ENCODE data around the gene MYH9.
"Not testable (repeated sequence)": the region's sequence is repeated elsewhere in the genome, so short reads cannot be mapped to it uniquely, and the experiment has no call there.

MYH9 gene

DNA sequence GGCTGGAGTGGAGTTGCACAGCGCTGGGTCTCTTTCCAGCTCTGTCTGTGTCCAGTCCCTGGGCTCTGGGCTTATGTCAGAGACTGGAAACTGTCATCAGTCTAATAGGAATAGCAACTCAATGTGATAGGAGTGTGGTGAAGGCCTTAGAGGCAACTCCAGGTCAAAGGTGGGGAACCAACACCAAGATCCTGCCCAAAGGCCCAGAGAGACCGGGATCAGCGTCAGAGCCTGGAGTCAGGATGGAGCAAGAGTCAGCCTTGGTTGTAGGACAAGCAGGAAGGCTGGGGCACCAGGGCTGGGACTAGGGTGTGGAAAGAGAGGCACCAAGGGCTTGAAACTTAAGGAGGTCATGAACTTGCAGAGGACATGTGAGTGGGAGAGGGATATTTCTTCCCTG, 125.5 kb downstream of the MYH9 start:
- not testable (repeated sequence) for H3K27ac ChIP-seq (ENCODE audit: low read length); H3K27me3 ChIP-seq (ENCODE audit: low read depth, low read length); H3K9me3 ChIP-seq (ENCODE audit: control insufficient read depth in 1 of 2, low read length in 2 of 2); H3K4me3 ChIP-seq (ENCODE audit: low read depth in 1 of 2, low read length in 2 of 2)
- Histone ChIP-seq H3K4me1 (ENCODE audit: control insufficient read depth in 1 of 2, insufficient read depth in 2 of 2, low read length in 2 of 2) (peaks cover 6 to 23% of the 10 kb centered on the region in 2 donors), H3K36me3 (ENCODE audit: control insufficient read depth in 1 of 2, insufficient read depth in 2 of 2, low read length in 2 of 2) (peaks cover 35 to 41% of the 10 kb centered on the region in 2 donors)

GRCh38 chr22:36261675-36262074, 126.1 kb downstream of the MYH9 start:
- H3K4me3 ChIP-seq (ENCODE audit: low read depth in 1 of 2, low read length in 2 of 2); H3K9me3 ChIP-seq (ENCODE audit: control insufficient read depth in 1 of 2, low read length in 2 of 2); H3K27me3 ChIP-seq (ENCODE audit: low read depth, low read length); H3K27ac ChIP-seq (ENCODE audit: low read length): not testable (repeated sequence)
- Histone ChIP-seq H3K4me1 (ENCODE audit: control insufficient read depth in 1 of 2, insufficient read depth in 2 of 2, low read length in 2 of 2) (peaks cover 6 to 23% of the 10 kb centered on the region in 2 donors), H3K36me3 (ENCODE audit: control insufficient read depth in 1 of 2, insufficient read depth in 2 of 2, low read length in 2 of 2) (peaks cover 35 to 41% of the 10 kb centered on the region in 2 donors)

DNA sequence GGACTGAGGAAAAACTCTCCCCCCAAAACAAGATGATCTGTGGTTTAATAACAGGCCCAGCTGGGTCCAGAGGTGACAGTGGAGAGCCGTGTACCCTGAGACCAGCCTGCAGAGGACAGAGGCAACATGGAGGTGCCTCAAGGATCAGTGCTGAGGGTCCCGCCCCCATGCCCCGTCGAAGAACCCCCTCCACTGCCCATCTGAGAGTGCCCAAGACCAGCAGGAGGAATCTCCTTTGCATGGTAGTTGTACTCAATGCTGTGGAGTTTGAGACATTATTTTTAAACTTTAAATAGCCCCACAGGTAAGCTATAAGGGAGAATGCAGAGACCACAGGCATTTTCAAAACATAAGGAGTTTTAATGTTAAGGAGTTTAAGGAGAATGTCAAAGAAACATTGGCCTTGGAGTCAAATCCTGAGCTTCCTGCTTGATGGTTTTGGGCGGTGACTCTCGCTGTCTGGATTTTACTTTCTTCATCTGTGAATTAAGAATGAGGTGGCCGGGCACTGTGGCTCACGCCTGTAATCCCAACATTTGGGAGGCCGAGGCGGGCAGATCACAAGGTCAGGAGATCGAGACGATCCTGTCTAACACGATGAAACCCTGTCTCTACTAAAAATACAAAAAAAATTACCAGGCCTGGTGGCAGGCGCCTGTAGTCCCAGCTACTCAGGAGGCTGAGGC, 128.0 kb downstream of the MYH9 start:
- H3K4me3 ChIP-seq (ENCODE audit: low read depth in 1 of 2, low read length in 2 of 2), result no peak overlapping the region
- peak overlapping the region; percentile 49 for H3K27ac ChIP-seq (ENCODE audit: low read length)
- peaks cover 24 to 30% of the 10 kb centered on the region in 2 donors for H3K36me3 ChIP-seq (ENCODE audit: control insufficient read depth in 1 of 2, insufficient read depth in 2 of 2, low read length in 2 of 2)
- H3K27me3 ChIP-seq (ENCODE audit: low read depth, low read length), result no peaks in the 10 kb centered on the region
- H3K9me3 ChIP-seq (ENCODE audit: control insufficient read depth in 1 of 2, low read length in 2 of 2), result no peaks in the 10 kb centered on the region
- peaks cover 8 to 36% of the 10 kb centered on the region in 2 donors for H3K4me1 ChIP-seq (ENCODE audit: control insufficient read depth in 1 of 2, insufficient read depth in 2 of 2, low read length in 2 of 2)

DNA sequence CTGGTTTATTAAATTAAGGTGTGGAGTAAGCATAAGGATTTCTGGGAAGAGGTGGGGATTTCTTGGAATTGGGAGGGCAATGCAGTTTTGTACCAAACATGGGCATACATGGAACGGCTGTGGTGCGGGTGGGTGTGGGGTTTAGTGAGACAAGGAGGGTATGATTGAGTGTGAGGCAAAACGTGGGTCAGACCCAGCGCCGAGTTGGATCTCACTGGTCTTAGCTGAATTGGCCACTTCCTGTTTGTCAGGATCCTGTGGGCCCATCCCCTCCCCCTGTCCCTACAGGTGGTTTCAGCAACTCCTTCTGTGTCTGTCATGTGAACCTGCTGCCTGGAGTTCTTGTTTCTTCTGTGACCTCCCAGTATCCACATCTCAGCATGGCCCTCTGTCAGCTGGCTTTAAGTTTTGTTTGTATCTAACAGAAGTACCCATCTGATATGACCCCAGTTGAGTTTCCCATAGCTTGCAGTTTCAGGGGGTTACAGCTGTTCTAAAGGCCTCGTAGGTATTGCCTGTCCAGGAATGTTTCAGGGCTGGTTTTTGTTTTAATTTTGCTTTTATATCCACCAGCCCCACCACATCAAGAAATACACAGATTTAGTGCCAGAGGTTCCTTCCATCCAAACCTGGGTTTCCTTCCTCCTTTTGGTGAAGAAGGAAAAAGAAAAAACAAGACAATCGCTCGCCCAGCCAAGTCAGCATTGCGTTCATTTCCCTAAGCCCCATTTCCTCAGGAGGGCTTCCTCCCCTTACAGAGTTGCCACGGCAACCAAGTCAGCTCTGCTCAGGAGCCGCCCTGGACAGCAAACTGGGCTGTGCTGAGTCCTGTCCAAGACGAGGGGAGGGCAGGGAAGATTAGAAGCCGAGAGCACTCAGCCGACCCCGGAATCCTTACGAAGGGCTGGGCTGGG, 128.8 kb downstream of the MYH9 start:
- no peaks in the 10 kb centered on the region for H3K27me3 ChIP-seq (ENCODE audit: low read depth, low read length)
- H3K9me3 ChIP-seq (ENCODE audit: control insufficient read depth in 1 of 2, low read length in 2 of 2), result no peaks in the 10 kb centered on the region
- H3K4me3 ChIP-seq (ENCODE audit: low read depth in 1 of 2, low read length in 2 of 2), result no peak overlapping the region
- peaks cover 24 to 30% of the 10 kb centered on the region in 2 donors for H3K36me3 ChIP-seq (ENCODE audit: control insufficient read depth in 1 of 2, insufficient read depth in 2 of 2, low read length in 2 of 2)
- peak overlapping the region; percentile 49 for H3K27ac ChIP-seq (ENCODE audit: low read length)
- peaks cover 8 to 37% of the 10 kb centered on the region in 2 donors for H3K4me1 ChIP-seq (ENCODE audit: control insufficient read depth in 1 of 2, insufficient read depth in 2 of 2, low read length in 2 of 2)

GRCh38 chr22:36257948-36258670, 129.7 kb downstream of the MYH9 start:
- Histone ChIP-seq H3K27me3 (ENCODE audit: low read depth, low read length) (no peaks in the 10 kb centered on the region), H3K4me1 (ENCODE audit: control insufficient read depth in 1 of 2, insufficient read depth in 2 of 2, low read length in 2 of 2) (peaks cover 8 to 45% of the 10 kb centered on the region in 2 donors), H3K36me3 (ENCODE audit: control insufficient read depth in 1 of 2, insufficient read depth in 2 of 2, low read length in 2 of 2) (peaks cover 20 to 30% of the 10 kb centered on the region in 2 donors), H3K4me3 (ENCODE audit: low read depth in 1 of 2, low read length in 2 of 2) (no peak overlapping the region), H3K9me3 (ENCODE audit: control insufficient read depth in 1 of 2, low read length in 2 of 2) (no peaks in the 10 kb centered on the region), H3K27ac (ENCODE audit: low read length) (peak overlapping the region; percentile 49)

DNA sequence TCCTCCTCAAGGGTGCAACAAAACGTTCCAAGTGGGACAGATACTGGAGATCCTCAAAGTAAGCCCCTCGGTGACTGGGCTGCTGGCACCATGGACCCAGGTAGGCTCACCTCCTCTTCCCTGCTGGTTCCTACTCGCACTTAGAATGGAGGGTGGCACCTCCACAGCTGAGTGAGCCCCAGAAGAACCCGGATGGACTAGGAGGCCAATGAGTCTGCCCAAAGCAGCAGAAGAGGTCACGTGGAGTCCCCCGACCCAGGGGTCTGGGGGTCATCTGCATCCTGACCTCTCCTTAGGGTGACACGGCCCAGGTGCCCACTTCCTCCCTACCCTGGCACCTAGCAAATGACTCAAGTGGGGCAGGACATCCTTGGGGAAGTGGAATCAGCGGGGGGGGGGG, 130.5 kb downstream of the MYH9 start:
- H3K36me3 ChIP-seq (ENCODE audit: control insufficient read depth in 1 of 2, insufficient read depth in 2 of 2, low read length in 2 of 2), result peaks cover 19 to 23% of the 10 kb centered on the region in 2 donors
- no peaks in the 10 kb centered on the region for H3K27me3 ChIP-seq (ENCODE audit: low read depth, low read length)
- no peak overlapping the region for H3K27ac ChIP-seq (ENCODE audit: low read length)
- no peaks in the 10 kb centered on the region for H3K9me3 ChIP-seq (ENCODE audit: control insufficient read depth in 1 of 2, low read length in 2 of 2)
- H3K4me3 ChIP-seq (ENCODE audit: low read depth in 1 of 2, low read length in 2 of 2), result no peak overlapping the region
- H3K4me1 ChIP-seq (ENCODE audit: control insufficient read depth in 1 of 2, insufficient read depth in 2 of 2, low read length in 2 of 2), result peaks cover 8 to 45% of the 10 kb centered on the region in 2 donors

GRCh38 chr22:36256478-36256877, 131.3 kb downstream of the MYH9 start:
- H3K27me3 ChIP-seq (ENCODE audit: low read depth, low read length), result no peaks in the 10 kb centered on the region
- H3K9me3 ChIP-seq (ENCODE audit: control insufficient read depth in 1 of 2, low read length in 2 of 2), result no peaks in the 10 kb centered on the region
- H3K36me3 ChIP-seq (ENCODE audit: control insufficient read depth in 1 of 2, insufficient read depth in 2 of 2, low read length in 2 of 2), result peaks cover 12 to 16% of the 10 kb centered on the region in 2 donors
- H3K4me1 ChIP-seq (ENCODE audit: control insufficient read depth in 1 of 2, insufficient read depth in 2 of 2, low read length in 2 of 2), result peaks cover 8 to 45% of the 10 kb centered on the region in 2 donors
- H3K27ac ChIP-seq (ENCODE audit: low read length), result no peak overlapping the region
- no peak overlapping the region for H3K4me3 ChIP-seq (ENCODE audit: low read depth in 1 of 2, low read length in 2 of 2)

DNA sequence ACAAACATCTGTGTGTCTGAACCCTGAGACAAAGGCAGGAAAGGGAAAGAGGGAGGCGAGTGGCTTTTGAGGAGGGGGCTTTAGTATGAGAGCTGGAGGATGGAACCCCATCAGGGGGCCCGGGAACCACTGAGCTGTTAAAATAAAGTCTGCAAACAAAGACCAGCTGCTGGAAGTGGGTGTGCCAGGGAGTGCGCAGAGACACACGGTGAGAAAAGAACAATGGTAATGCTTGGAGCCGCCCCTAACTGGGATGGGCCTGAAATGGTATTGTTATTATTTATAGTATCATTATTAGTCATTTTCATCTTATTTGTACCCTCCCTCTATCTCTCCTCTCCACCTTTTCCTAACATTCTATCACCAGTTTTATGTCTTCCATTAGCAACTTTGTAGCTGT, 132.2 kb downstream of the MYH9 start:
- Histone ChIP-seq H3K4me3 (ENCODE audit: low read depth in 1 of 2, low read length in 2 of 2) (peak overlapping the region in 1 of 2 donors; percentile 73), H3K4me1 (ENCODE audit: control insufficient read depth in 1 of 2, insufficient read depth in 2 of 2, low read length in 2 of 2) (peaks cover 8 to 45% of the 10 kb centered on the region in 2 donors)
- not testable (repeated sequence) for H3K27me3 ChIP-seq (ENCODE audit: low read depth, low read length); H3K36me3 ChIP-seq (ENCODE audit: control insufficient read depth in 1 of 2, insufficient read depth in 2 of 2, low read length in 2 of 2); H3K9me3 ChIP-seq (ENCODE audit: control insufficient read depth in 1 of 2, low read length in 2 of 2); H3K27ac ChIP-seq (ENCODE audit: low read length)

DNA sequence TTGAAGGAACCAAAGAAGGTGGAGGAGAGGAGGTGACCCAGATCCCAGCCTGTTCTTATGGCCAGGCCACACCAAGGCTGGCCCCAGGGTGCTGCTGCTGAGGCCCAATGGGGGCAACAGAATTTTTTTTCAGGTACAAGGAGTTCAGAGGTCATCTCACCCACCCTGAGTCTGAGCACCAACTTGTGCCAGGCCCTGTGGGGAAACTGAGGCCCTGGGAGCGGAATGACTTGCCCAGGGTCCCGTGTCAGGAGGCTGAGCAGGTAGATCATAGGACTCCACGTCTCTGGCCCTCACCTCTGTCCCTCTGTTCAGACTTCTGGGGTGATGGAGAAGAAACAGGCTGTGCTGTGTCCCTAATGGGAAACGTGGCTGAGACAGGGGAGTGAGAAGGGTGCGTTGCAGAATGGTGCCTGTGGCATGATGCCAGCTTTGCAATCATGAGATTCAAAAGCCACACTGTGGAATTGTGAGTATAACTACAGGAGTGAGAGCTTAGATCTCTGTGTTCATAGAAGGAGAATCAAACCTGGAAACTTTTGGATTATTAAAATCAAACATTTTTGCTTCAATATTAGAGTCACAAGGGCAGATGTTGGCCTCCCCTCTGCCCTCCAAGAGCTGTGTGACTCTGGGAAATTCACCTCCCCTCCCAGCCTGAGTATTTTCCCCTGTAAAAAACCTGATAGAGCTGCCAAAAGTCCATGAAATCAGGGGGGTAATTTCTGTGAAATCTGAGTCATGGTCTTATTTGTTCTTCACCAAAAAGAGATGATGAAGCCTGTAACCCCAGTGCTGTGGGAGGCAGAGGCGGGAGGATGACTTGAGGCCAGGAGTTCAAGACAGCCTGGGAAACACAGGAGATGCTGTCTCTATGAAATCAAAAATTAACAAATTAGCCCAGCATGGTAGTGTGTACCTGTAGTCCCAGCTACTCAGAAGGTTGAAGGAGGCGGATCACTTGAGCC, 134.0 kb downstream of the MYH9 start:
- H3K4me1 ChIP-seq (ENCODE audit: control insufficient read depth in 1 of 2, insufficient read depth in 2 of 2, low read length in 2 of 2), result peaks cover 6 to 37% of the 10 kb centered on the region in 2 donors
- peaks cover 0 to 9% of the 10 kb centered on the region in 2 donors for H3K36me3 ChIP-seq (ENCODE audit: control insufficient read depth in 1 of 2, insufficient read depth in 2 of 2, low read length in 2 of 2)
- peak overlapping the region; percentile 73 to 79 for H3K4me3 ChIP-seq (ENCODE audit: low read depth in 1 of 2, low read length in 2 of 2)
- no peaks in the 10 kb centered on the region for H3K9me3 ChIP-seq (ENCODE audit: control insufficient read depth in 1 of 2, low read length in 2 of 2)
- H3K27me3 ChIP-seq (ENCODE audit: low read depth, low read length), result no peaks in the 10 kb centered on the region
- peak overlapping the region; percentile 87 for H3K27ac ChIP-seq (ENCODE audit: low read length)

GRCh38 chr22:36252754-36253522, 134.8 kb downstream of the MYH9 start, which contains the start of gene APOL1:
APOL1 (plus strand) TSS chr22:36253133; CDS start chr22:36254956, 1,823 bp downstream.
- no peaks in the 10 kb centered on the region for H3K27me3 ChIP-seq (ENCODE audit: low read depth, low read length)
- peaks cover 3 to 28% of the 10 kb centered on the region in 2 donors for H3K4me1 ChIP-seq (ENCODE audit: control insufficient read depth in 1 of 2, insufficient read depth in 2 of 2, low read length in 2 of 2)
- peak within 1 kb of the TSS; percentile 87 for H3K27ac ChIP-seq (ENCODE audit: low read length)
- peaks cover 0 to 9% of the 10 kb centered on the region in 2 donors for H3K36me3 ChIP-seq (ENCODE audit: control insufficient read depth in 1 of 2, insufficient read depth in 2 of 2, low read length in 2 of 2)
- peak within 1 kb of the TSS; percentile 73 to 79 for H3K4me3 ChIP-seq (ENCODE audit: low read depth in 1 of 2, low read length in 2 of 2)
- H3K9me3 ChIP-seq (ENCODE audit: control insufficient read depth in 1 of 2, low read length in 2 of 2), result no peaks in the 10 kb centered on the region
